ENCODE data around the gene SIGLEC10. TPM values are rescaled to one million over a fixed set of nuclear protein-coding genes. Genes with fewer than 3 reads are reported as not detected.
A peak's percentile ranks its signal among the peaks of the same experiment; 100 is the strongest.

SIGLEC10 gene
- total and polyA plus RNA-seq, 9 of the 15 experiments (the other 6 are each of a cell fraction or from before 2014, with no cell fraction given): 0.10 to 1.8 (median 0.82) TPM

- no peak for TF ChIP-seq AFF4 (CRISPR knock-in tag; IDR thresholded peaks at IDR 0.05)
- TF ChIP-seq FOSL1 (tag; conservative IDR thresholded peaks at IDR 0.05): no peak
- TF ChIP-seq EWSR1 (IDR thresholded peaks at IDR 0.05; ENCODE audit: borderline replicate concordance, low read depth, partially characterized antibody): no peak
- no peak for TF ChIP-seq MEIS2 (IDR thresholded peaks at IDR 0.05; ENCODE audit: partially characterized antibody)
- no peak for TF ChIP-seq ARID3A (IDR thresholded peaks at IDR 0.05; ENCODE audit: borderline replicate concordance, low read depth, low read length)
- peak; percentile 37; the same call in 1 of the 2 replicates for TF ChIP-seq ATF3 (IDR thresholded peaks at IDR 0.05)
- TF ChIP-seq ATF3 (CRISPR knock-in tag; conservative IDR thresholded peaks at IDR 0.05): no peak
- TF ChIP-seq CC2D1A (IDR thresholded peaks at IDR 0.05): no peak
- TF ChIP-seq NFIX (CRISPR knock-in tag; IDR thresholded peaks at IDR 0.05; ENCODE audit: low read depth): no peak
- TF ChIP-seq GTF2E2 (tag; IDR thresholded peaks at IDR 0.05): no peak
- TF ChIP-seq ZNF263 (CRISPR knock-in tag; IDR thresholded peaks at IDR 0.05; ENCODE audit: borderline replicate concordance): peak; percentile 81; the same call in 1 of the 2 replicates
- TF ChIP-seq KDM1A (IDR thresholded peaks at IDR 0.05): 0 out of 4 replicates have a peak, but pooled peaks of 1 of the 2 experiments have one; percentile 39
- TF ChIP-seq ZNF165 (CRISPR knock-in tag; IDR thresholded peaks at IDR 0.05; ENCODE audit: borderline replicate concordance): no peak
- no peak for TF ChIP-seq TBP (optimal IDR thresholded peaks at IDR 0.05; ENCODE audit: low read depth, low read length)
- TF ChIP-seq EP300 (IDR thresholded peaks at IDR 0.05; ENCODE audit: low read length): no peak
- no peak for TF ChIP-seq ZNF699 (CRISPR knock-in tag; IDR thresholded peaks at IDR 0.05; ENCODE audit: insufficient replicate concordance)
- TF ChIP-seq HMBOX1 (IDR thresholded peaks at IDR 0.05): peak; percentile 76
- TF ChIP-seq SRSF9 (IDR thresholded peaks at IDR 0.05; ENCODE audit: borderline replicate concordance, low read depth, low read length): no peak
- no peak for TF ChIP-seq LEF1 (IDR thresholded peaks at IDR 0.05)
Measured at GRCh38 chr19:51372649-51373504, 44.6 kb downstream of the SIGLEC10 start, which contains the start of gene NKG7 (continued).

Data from K562 (cell line).